ENCODE results near the gene LIPI.

LIPI gene

GRCh38 chr21:14080040-14080763 is 130.6 kb downstream of the LIPI start:
- H3K9me3 ChIP-seq (ENCODE audit: control insufficient read depth, low read length), result peaks cover 2% of the 10 kb centered on the region
- no peak for TF ChIP-seq CTCF (IDR thresholded peaks at IDR 0.05)
- no peak overlapping the region for H3K27ac ChIP-seq

GRCh38 chr21:14078746-14079375 is 131.9 kb downstream of the LIPI start:
- no peaks in the 10 kb centered on the region for H3K79me2 ChIP-seq
- no peak overlapping the region for H3K9ac ChIP-seq
- no peak overlapping the region for H2AFZ ChIP-seq
- no peaks in the 10 kb centered on the region for H3K27me3 ChIP-seq (ENCODE audit: control insufficient read depth, insufficient read depth, low read length)
- no peak overlapping the region for H3K4me3 ChIP-seq (ENCODE audit: low read depth, low read length)
- H3K9me3 ChIP-seq (ENCODE audit: control insufficient read depth, low read length), result no peaks in the 10 kb centered on the region
- TF ChIP-seq CTCF (IDR thresholded peaks at IDR 0.05), result no peak
- H3K27ac ChIP-seq, result no peak overlapping the region
- no peak overlapping the region for H3K4me2 ChIP-seq (ENCODE audit: low read length)
- no peaks in the 10 kb centered on the region for H3K4me1 ChIP-seq
- H3K36me3 ChIP-seq (ENCODE audit: control insufficient read depth, insufficient read depth, low read length), result no peaks in the 10 kb centered on the region

More at GRCh38 chr21:14080040-14080763, 130.6 kb downstream of the LIPI start:
- Histone ChIP-seq H3K4me2 (ENCODE audit: low read length) (no peak overlapping the region), H3K79me2 (no peaks in the 10 kb centered on the region), H3K36me3 (ENCODE audit: control insufficient read depth, insufficient read depth, low read length) (no peaks in the 10 kb centered on the region), H2AFZ (no peak overlapping the region), H3K9ac (no peak overlapping the region), H3K27me3 (ENCODE audit: control insufficient read depth, insufficient read depth, low read length) (no peaks in the 10 kb centered on the region), H3K4me3 (ENCODE audit: low read depth, low read length) (no peak overlapping the region), H3K4me1 (no peaks in the 10 kb centered on the region)

GRCh38 chr21:14076143-14076806 is 134.5 kb downstream of the LIPI start:
- Histone ChIP-seq H3K4me1 (no peaks in the 10 kb centered on the region), H3K36me3 (ENCODE audit: control insufficient read depth, insufficient read depth, low read length) (no peaks in the 10 kb centered on the region), H3K27ac (no peak overlapping the region), H3K4me3 (ENCODE audit: low read depth, low read length) (no peak overlapping the region), H2AFZ (no peak overlapping the region), H3K27me3 (ENCODE audit: control insufficient read depth, insufficient read depth, low read length) (no peaks in the 10 kb centered on the region), H3K9ac (no peak overlapping the region), H3K79me2 (no peaks in the 10 kb centered on the region), H3K9me3 (ENCODE audit: control insufficient read depth, low read length) (no peaks in the 10 kb centered on the region), H3K4me2 (ENCODE audit: low read length) (no peak overlapping the region)
- no peak for TF ChIP-seq CTCF (IDR thresholded peaks at IDR 0.05)

GRCh38 chr21:14075346-14076142 is 135.2 kb downstream of the LIPI start:
- no peaks in the 10 kb centered on the region for H3K36me3 ChIP-seq (ENCODE audit: control insufficient read depth, insufficient read depth, low read length)
- no peak overlapping the region for H3K9ac ChIP-seq
- H2AFZ ChIP-seq, result no peak overlapping the region
- no peak for TF ChIP-seq CTCF (IDR thresholded peaks at IDR 0.05)
- H3K27me3 ChIP-seq (ENCODE audit: control insufficient read depth, insufficient read depth, low read length), result no peaks in the 10 kb centered on the region
- no peaks in the 10 kb centered on the region for H3K4me1 ChIP-seq
- H3K79me2 ChIP-seq, result no peaks in the 10 kb centered on the region
- no peak overlapping the region for H3K4me2 ChIP-seq (ENCODE audit: low read length)
- H3K27ac ChIP-seq, result no peak overlapping the region
- H3K9me3 ChIP-seq (ENCODE audit: control insufficient read depth, low read length), result no peaks in the 10 kb centered on the region
- H3K4me3 ChIP-seq (ENCODE audit: low read depth, low read length), result no peak overlapping the region

All from parathyroid adenoma (tissue), 2 donors.